Stimulated activated CD8-positive, alpha-beta memory T cell treated with anti-CD3 and anti-CD28 coated beads, Interleukin-7, amount 100 ng/mL, for 24 hours (primary cell): ENCODE data around the gene PREX1.
"Not testable (repeated sequence)": the region's sequence is repeated elsewhere in the genome, so short reads cannot be mapped to it uniquely, and the experiment has no call there.

Source experiments
- DNase-seq: peaks from one replicate; pipeline ENCODE4 v3.0.0-alpha.2; 2020; ENCODE audit warnings: low read depth

The PREX1 gene

GRCh38 chr20:48601798-48602197, 226.0 kb downstream of the PREX1 start:
- DNase-seq, result no peak

- DNase-seq, result no peak
These were observed 227.3 kb downstream of the PREX1 start for GRCh38 chr20:48600470-48600945.

GRCh38 chr20:48599748-48600469, 227.9 kb downstream of the PREX1 start:
- no peak for DNase-seq

GRCh38 chr20:48599106-48599747, 228.6 kb downstream of the PREX1 start:
- no peak for DNase-seq

DNA sequence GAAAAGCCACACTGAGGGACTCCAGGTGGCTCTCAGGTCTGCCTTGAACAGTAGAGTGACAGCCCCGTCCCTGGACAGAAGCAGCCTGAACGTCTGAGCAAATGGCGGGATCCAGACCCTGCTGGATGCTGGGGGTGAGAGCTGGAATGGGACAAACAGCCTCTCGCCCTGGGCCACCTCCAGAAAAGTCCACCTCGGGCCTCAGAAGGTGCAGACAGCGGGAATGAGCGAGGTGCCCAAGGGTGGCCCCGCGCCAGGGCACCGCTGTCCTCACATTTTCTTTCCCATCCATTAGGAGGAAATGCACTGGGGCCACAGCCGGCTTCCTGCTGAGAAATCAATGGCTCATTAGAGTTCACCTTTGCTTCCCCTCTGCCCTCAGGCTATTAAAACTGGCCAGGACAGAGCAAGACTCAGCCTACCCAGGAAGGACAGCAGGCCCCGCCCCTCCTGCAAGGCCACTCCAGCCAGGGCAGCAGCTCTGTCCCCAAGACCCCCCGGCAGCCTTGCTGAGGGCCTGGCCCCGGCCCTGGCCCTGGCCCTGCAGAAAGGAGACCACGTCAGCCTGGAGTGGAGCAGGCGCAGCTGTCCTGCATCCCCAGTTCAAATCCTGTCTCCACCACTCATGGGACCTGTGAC, 229.4 kb downstream of the PREX1 start:
- not testable (repeated sequence) for DNase-seq

DNA sequence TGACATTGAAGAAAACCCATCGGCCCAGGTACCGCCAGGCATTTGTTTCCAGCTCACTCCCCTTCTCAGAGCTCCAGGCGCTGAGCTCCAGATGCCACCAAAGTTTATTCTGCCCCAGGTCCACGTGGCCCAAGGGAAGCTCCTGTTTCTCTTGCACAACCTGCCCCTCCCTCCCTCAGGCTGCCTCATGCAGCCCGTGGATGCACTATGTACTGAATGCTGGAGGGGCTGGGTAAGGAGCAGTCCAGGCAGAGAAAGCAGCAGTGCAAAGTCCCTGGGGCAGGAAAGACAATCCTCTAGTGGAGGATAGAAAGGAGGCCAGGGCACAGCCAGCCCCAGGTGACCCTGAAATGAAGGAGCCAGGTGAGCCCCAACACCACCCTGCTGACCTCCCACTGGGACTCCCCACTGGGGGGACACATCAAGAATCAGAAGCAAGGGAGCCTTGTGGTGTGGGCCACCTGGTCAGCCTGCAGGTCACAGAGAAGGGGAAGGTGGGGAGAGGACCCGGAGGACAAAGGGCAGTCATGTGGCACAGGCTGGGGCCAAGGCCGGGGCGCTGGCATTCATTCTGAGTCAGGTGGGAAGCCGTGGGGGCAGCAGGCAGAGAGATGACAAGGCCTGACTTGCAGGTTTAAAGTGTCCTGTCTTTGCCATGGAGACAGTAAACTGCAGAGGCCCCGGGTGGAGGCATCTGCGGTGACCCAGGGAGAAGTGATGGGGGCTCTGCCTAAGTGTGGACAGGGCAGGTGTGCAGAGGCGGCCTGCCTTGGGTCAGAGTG, 230.1 kb downstream of the PREX1 start:
- no peak for DNase-seq

GRCh38 chr20:48596334-48596898, 231.4 kb downstream of the PREX1 start:
- DNase-seq, result no peak

- no peak for DNase-seq
These were observed 232.1 kb downstream of the PREX1 start for GRCh38 chr20:48595495-48596333.

- no peak for DNase-seq
These were observed 233.3 kb downstream of the PREX1 start for GRCh38 chr20:48594533-48594932.

DNA sequence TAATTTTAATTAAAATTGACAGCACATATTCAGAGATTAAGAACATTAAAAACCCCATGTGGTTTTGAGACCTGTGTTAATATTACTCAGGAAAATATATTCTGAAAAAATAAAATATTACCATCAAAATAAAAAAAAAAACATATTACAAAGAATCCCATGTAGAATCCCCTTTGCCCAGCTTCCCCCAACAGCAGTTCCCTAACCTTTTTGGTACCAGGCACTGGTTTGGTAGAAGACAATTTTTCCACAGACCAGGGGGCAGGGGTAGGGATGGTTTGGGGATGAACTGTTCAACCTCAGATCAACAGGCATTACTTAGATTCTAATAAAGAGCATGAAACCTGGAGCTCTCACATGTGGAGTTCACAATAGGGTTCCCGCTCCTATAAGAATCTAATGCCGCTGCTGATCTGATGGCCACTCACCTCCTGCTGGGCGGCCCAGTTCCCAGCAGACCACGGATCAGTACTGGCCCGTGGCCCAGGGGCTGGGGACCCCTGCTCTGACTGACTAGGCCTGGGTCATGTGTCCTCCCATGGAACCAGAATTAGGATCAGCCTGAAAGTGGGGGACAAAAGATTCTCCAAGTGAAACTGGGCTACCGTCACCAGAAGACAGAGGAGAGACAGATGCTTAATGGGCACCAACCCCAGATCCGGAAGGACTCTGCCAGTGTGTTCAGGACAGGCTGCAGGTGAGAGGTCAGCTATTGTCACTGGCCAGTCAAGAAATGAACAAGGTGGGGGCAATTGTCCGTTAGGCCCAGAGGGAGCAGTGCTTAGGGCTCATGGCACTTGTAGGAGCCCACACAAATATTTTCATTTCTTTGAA, 235.5 kb downstream of the PREX1 start:
- no peak for DNase-seq

DNA sequence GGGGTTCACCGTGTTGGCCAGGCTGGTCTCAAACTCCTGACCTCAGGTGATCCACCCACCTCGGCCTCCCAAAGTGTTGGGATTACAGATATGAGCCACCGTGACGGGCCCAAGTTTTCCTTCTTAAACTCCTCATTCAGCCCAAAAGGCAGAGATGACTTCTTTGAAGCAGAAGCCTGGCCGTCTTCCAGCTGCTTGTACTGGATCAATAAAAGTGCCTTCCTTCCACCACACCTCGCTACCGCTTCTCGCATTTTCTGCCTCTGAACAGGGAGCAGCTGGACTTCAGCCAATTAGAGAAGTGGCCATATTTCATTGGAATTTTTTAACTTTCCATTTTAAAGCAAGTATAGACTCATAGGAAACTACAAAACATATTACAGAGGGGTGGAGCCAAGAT, 241.1 kb downstream of the PREX1 start:
- no peak for DNase-seq

DNA sequence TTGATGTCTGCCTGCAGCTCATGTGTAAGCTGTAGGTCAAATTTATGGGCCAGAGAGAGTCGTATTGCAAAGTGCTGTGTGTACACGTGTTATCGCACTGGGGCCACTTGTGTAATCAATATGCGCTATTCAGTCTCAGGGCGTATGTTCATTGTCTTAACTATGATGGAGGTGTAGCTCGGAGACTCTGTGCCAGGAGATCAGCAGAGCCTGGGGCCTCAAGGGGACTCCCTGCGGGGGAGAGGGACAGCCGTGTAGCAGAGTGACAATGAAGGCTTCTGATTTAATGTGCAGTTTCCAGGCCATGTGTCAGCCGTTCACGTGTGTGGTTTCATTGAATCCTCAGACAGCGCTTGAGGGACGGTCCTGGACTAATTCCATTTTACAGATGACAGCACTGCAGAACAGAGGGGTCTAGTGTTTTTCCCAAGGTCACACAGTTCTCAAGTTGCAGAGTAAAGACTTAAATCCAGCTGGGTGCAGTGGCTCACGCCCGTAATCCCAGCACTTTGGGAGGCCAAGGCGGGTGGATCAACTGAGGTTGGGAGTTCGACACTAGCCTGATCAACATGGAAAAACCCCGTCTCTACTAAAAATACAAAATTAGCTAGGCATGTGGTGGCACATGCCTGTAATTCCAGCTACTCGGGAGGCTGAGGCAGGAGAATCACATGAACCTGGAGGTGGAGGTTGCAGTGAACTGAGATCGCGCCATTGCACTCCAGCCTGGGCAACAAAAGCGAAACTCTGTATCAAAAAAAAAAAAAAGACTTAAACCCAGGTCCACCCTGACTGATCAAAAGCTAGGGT, 242.5 kb downstream of the PREX1 start:
- DNase-seq, result no peak

GRCh38 chr20:48584391-48585060, 243.3 kb downstream of the PREX1 start:
- no peak for DNase-seq

GRCh38 chr20:48583801-48584200, 244.0 kb downstream of the PREX1 start:
- DNase-seq, result no peak

DNA sequence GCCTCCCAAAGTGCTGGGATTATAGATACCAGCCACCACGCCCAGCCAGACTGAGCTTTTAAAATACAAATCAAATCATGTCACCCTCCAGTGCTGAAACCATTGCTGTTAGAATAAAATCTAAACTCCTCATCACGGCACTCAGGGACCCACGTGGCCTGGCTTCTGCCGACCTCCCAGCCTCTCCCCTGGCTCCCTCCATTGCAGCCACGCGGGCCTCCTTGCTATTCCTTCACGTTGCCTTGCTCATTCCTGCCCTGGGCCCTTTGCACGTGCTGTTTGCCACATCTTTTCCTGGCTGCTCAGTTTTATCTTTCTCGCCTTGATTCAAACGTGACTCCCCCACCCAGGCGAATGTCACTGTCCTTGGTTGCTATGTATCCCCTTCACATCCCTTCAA, 244.6 kb downstream of the PREX1 start:
- no peak for DNase-seq

DNA sequence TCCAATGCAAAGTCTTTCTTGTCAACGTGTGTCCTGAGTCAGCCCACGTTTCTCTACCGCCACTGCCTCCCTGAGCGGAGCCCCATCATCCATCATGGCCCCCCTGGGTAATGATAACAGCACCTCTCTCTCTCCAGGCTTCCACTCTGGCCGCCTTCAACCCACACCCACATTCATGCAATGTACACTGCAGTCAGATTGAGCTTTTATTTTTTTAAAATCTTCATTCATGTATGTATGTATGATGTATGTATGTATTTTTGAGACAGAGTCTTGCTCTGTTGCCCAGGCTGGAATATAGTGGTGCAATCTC, 245.2 kb downstream of the PREX1 start:
- DNase-seq, result no peak

GRCh38 chr20:48581167-48581566, 246.6 kb downstream of the PREX1 start:
- DNase-seq, result no peak

GRCh38 chr20:48578397-48579098, 249.3 kb downstream of the PREX1 start:
- no peak for DNase-seq
